Rectal smooth muscle tissue (tissue), 1 donor: Measurements from ENCODE around the gene RUFY4.

Experiments
- H3K27ac ChIP-seq: one replicate; pipeline ENCODE4 v1.7.0; 2013; ENCODE audit warnings: low read depth, low read length, inconsistent platforms
- H3K27me3 ChIP-seq: one replicate; pipeline ENCODE4 v1.7.0; 2013; ENCODE audit warnings: low read length; ENCODE audit not compliant: control insufficient read depth, insufficient read depth
- H3K36me3 ChIP-seq: one replicate; pipeline ENCODE4 v1.7.0; 2013; ENCODE audit warnings: low read length; ENCODE audit not compliant: control insufficient read depth, insufficient read depth
- H3K4me1 ChIP-seq: one replicate; pipeline ENCODE4 v1.7.0; 2013; ENCODE audit warnings: low read length; ENCODE audit not compliant: control insufficient read depth, insufficient read depth
- H3K4me3 ChIP-seq: one replicate; pipeline ENCODE4 v1.7.0; 2013; ENCODE audit warnings: low read length
- H3K9ac ChIP-seq: one replicate; pipeline ENCODE4 v1.7.0; 2013; ENCODE audit warnings: low read length

Gene RUFY4

DNA sequence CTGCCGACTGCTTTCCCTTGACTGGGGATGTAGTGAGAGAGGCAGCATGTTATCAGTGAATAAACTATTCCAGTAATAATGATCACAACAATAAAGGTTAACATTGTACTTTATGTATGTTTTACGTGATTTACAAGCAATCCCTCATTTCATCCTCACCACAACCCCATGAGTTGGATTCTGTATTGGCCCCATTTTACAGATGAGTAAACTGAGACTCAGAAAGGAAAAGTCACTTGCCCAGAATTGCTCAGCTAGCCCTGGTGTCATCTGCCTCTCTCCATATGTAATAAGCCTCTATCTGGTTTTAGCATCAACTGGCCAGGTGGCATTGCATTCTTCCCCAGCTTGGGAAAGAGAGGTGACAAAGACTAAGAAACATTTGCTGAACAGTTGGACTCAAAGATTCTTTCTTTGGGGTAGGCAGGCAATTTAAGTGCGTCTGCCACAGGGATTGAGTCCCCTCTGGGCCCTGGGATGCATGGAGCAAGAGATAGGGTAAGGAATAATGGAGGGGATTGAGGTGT is 58.9 kb downstream of the RUFY4 start:
- Histone ChIP-seq H3K4me1 (no peaks in the 10 kb centered on the region), H3K27me3 (no peaks in the 10 kb centered on the region), H3K36me3 (no peaks in the 10 kb centered on the region), H3K9ac (no peak overlapping the region), H3K4me3 (no peak overlapping the region), H3K27ac (no peak overlapping the region)

DNA sequence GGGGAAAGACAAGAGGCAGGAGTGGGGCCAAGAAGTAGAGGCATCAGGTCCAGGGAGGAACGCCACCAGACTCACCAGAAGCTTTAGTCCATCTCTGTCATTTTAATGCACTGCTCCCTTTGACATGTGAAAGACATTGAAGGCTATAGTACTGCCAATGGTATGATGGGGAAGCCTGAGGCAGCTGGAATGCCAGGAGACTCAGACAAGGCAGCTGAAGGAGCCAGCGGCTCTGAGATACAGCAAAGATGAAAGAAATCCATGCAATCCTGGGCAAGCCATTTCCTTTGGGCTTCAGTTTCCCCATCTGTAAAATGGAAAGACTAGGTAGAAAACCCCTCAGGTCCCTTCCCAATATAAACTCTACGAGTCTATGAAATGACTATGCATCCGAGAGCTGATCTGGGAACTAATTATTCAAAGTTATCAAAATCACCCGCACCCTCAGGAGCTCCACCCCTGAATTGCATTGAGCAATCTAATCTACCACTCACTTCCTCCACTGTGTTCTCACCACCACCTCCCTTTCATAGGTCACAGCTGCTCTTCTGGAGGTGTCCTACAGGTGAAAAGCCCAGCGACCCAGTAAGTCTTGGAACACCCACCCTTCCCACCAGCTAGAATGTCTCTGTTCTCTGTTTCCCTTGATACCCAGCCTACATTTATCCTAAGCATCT is 59.9 kb downstream of the RUFY4 start:
- Histone ChIP-seq H3K36me3 (no peaks in the 10 kb centered on the region), H3K27ac (no peak overlapping the region), H3K4me3 (no peak overlapping the region), H3K9ac (no peak overlapping the region), H3K27me3 (no peaks in the 10 kb centered on the region), H3K4me1 (no peaks in the 10 kb centered on the region)

DNA sequence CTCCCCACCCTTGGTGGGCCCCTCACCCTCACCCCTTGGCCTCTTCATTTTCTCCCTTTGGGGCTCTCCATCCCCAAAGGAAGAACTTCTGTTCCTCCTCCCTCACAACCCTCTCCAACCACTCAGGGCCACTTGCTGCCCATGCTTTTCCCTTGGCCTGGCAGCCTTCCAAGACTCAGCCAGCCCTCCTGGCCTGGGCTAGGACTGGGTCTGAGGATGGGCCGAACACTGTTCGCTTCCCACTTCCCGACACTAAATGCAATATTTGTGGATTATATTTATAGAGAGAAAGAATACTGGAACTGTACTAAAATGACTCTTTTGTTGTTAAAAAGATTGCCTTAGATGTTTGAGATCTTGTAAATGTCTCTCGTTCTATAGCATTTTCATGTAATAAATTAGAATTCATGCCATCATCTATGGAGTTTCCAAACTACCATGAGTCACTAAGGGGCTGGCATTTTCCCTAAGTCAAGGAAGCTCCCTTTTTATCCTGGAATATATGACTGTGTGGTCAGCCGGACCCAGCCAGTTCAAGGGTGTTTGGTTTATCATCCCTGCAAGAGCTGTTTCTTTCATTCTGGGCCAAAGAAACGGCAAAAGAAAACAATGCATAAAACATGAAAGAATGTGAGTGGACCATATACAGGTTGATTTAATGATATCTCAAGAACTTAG is 60.5 kb downstream of the RUFY4 start:
- no peaks in the 10 kb centered on the region for H3K27me3 ChIP-seq
- no peak overlapping the region for H3K27ac ChIP-seq
- H3K4me3 ChIP-seq: no peak overlapping the region

GRCh38 chr2:218130377-218130776 is 61.3 kb downstream of the RUFY4 start:
- Histone ChIP-seq H3K4me3 (no peak overlapping the region), H3K4me1 (no peaks in the 10 kb centered on the region), H3K9ac (no peak overlapping the region), H3K36me3 (no peaks in the 10 kb centered on the region), H3K27ac (no peak overlapping the region), H3K27me3 (no peaks in the 10 kb centered on the region)

More for the DNA sequence above, 60.5 kb downstream of the RUFY4 start:
- H3K36me3 ChIP-seq: no peaks in the 10 kb centered on the region
- no peaks in the 10 kb centered on the region for H3K4me1 ChIP-seq
- no peak overlapping the region for H3K9ac ChIP-seq

DNA sequence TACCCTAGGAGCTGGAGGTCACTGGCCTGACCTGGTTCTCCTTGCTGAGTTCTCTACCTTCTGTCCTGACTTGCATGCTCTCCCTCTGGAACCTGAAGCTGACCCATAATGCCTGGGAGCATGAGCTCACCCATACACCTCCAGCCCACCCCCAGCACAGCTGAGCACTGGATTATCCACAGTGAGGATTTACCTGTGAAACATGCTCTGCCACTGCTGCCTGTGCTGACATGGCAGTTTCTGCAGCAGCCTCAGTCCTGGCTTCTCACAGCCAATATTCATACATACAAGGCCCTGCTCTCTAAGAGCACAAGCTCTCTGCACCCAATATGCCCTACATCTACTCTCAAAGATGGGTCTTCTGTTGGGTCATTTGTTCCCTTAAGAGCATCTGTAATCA is 61.8 kb downstream of the RUFY4 start:
- no peaks in the 10 kb centered on the region for H3K27me3 ChIP-seq
- H3K4me1 ChIP-seq: no peaks in the 10 kb centered on the region
- no peak overlapping the region for H3K4me3 ChIP-seq
- no peak overlapping the region for H3K9ac ChIP-seq
- H3K36me3 ChIP-seq: no peaks in the 10 kb centered on the region
- H3K27ac ChIP-seq: no peak overlapping the region

GRCh38 chr2:218137514-218137913 is 68.5 kb downstream of the RUFY4 start:
- no peaks in the 10 kb centered on the region for H3K36me3 ChIP-seq
- H3K27ac ChIP-seq: no peak overlapping the region
- no peak overlapping the region for H3K4me3 ChIP-seq
- H3K4me1 ChIP-seq: no peaks in the 10 kb centered on the region
- no peak overlapping the region for H3K9ac ChIP-seq
- no peaks in the 10 kb centered on the region for H3K27me3 ChIP-seq

DNA sequence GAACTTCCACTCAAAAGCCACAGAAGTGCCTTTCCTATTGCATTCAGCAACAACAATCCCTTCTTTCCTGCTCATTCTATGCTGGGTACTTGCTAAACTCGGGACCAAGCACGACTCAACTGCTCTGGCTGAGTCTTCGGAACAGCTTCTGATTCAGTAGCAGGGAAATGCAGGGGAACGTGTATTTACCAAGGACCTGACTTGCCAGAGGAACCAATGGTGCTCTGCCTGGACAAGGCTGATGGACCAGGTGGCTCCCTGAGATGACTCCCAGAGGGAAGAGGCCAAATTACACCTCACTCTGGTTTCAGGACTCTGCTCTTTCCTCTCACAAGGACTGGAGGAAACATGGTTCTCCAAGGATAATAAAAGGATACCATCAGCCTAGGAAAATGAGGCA is 69.0 kb downstream of the RUFY4 start:
- Histone ChIP-seq H3K4me1 (no peaks in the 10 kb centered on the region), H3K27ac (no peak overlapping the region), H3K9ac (no peak overlapping the region), H3K27me3 (no peaks in the 10 kb centered on the region), H3K4me3 (no peak overlapping the region), H3K36me3 (no peaks in the 10 kb centered on the region)
